ENCODE measurements around the gene STX16.
"Not testable (repeated sequence)": the region's sequence is repeated elsewhere in the genome, so short reads cannot be mapped to it uniquely, and the experiment has no call there.

The STX16 gene

DNA sequence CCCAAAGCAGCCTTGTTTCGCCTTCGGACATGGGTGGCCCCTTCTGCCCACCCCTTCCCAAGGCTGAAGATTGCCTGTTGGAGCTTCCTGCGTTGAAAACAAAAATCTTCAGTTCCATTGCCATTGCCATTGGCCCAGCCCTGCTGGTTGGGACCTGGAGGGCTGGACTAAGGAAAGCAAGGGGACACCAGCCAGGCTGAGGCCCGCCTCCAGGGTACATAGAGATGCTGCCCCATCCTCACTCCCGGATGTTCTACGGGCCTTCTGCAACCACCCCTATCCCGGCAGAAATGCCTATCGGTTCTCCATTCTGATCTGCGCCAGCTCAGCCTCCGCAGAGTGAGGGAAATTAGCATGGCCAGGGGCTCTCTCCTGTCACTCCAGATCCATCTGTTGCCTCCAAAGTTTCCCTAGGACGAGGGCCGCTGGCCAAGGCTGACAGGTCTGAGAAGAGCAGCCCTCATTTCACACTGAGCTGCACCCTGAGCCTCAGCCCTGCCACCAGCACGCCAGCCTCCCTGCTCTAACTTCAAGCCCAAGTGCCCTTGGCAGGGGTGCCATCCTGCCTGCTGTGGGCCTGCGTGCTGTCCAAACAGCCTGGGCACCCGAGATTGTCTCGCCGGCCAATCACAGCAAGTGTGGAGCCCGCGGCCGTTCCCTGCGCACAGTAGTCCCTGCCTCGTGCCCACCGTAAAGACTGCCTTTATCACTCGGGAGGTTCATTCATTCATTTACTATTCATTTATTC is 13.4 kb upstream of the STX16 start:
- no peak for DNase-seq

- no peak for DNase-seq
These were observed 12.5 kb upstream of the STX16 start for GRCh38 chr20:58638467-58639181.

- DNase-seq = no peak
These were observed 11.6 kb upstream of the STX16 start for GRCh38 chr20:58639182-58640146.

DNA sequence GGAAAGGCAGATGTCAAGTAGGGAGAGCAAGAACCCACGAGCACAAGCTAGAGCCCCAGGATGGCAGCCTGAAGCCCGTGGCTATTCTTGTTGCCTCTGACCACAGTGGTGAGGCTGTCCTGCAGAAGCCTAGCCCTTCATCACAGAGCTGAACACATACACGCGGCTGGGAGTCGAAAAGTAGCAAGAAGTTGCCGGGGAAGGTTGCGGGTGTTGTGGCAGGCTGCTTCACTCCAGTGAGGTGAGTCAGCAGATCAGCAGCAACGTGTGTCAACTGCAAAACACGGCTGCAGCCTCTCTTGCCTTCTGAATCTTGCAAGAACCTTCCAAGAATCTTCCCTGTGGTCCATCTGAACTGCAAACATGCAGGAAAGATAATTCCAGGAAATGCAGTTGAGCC is 10.6 kb upstream of the STX16 start:
- DNase-seq = no peak

DNA sequence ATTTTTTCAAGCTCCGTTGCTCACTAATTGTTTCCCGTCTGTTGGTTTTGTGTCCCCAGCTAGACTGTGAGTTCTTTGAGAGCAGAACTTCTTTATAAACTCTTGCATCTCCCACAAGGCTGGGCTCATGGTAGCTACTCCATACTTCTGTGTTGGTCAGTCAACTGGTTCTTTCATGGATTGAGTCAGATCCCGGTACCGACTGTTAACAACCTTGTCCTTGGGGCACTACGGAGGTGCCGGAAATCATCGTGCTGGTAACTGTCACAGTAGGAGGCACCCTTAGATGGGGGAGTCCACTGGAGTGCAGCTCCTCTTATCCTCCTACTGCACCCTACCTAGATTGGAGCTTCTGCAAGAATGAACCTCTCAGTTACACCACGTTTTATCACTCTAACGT is 8.6 kb upstream of the STX16 start:
- DNase-seq = no peak

DNA sequence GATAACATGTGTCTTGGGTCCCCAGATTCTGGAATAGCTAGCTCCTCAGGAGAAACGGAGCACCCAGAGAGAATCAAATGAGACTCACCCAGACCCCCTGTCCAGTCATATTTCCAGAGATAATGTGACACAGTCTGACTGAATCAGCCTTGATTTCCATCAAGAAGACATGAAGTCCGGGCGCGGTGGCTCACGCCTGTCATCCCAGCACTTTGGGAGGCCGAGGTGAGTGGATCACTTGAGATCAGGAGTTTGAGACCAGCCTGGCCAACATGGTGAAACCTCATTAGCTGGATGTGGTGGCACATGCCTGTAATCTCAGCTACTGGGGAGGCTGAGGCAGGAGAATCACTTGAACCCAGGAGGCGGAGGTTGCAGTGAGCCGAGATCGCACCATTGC is 8.2 kb upstream of the STX16 start:
- DNase-seq = not testable (repeated sequence)

- DNase-seq = no peak
These were observed 5.6 kb upstream of the STX16 start for GRCh38 chr20:58645412-58645968.

GRCh38 chr20:58646257-58646656 is 4.8 kb upstream of the STX16 start:
- no peak for DNase-seq

- DNase-seq = no peak
These were observed 4.4 kb upstream of the STX16 start for GRCh38 chr20:58646703-58647102.

DNA sequence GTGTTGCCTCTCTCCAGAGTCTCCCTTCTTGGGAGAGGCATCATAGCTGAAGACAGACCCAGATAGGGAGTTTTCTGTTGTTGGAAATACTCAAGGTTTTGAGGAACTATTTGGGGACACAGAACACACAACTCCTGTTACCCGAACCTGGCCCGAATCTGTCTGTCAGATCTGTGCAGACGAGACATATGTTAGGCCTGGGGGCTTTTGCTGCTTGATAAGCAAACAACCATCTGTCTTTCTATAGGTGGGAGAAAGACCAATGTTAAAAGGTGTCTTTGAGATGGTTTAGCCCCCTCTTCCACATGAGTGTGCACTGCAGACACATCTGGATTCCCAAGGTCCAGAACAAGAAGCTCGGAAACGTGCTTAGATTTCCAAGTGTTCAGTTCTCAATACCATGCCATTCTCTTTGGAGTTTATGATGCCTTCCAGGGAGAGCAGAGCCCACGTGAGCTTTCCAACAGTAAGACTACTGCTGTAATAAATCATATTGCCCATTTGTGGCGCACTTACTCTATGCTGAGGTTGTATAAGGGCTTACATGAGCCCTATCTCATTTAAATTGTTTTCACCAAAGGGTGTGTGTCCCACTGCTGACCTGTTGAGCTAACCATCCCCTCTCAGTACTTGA is 3.8 kb upstream of the STX16 start:
- DNase-seq = peak; percentile 27

DNA sequence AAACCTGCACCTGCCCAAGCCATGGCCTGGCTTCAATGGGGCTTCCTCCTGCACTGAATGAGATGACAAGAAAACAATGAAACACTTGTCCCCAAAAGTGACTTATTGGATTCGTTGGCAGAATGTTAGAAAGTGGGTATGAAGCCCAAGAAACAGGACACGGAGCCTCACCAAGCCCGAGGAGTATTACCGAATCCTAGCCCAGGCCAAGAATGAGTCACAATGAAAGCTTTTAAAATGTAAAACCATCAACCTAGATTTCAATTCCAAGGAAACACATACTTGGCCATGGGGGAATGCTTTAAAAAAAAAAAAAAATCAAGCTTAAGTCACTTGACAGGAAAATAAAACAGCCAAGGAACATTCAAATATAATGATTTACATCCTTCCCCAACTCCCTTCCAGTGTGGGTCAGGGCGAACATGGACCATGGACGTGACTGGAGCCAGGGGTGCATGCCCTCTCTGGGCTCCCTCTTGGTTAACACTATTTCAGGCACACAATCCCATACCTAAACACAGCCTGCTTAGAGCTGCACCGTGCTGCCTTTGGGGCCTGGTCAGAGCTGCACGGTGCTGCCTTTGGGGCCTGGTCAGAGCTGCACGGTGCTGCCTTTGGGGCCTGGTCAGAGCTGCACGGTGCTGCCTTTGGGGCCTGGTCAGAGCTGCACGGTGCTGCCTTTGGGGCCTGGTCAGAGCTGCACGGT is 3.1 kb upstream of the STX16 start:
- DNase-seq = no peak

DNA sequence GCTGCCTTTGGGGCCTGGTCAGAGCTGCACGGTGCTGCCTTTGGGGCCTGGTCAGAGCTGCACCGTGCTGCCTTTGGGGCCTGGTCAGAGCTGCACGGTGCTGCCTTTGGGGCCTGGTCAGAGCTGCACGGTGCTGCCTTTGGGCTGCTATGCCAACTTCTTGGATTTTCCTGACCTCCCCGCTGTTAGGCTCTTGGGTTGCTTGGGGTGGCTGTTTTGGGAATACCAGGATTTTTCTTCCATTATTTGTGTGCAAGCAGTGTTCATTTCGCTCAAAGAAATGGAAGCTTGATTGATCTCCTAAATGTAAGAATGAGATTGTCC is 2.6 kb upstream of the STX16 start:
- not testable (repeated sequence) for DNase-seq

GRCh38 chr20:58649288-58650180 is 1.5 kb upstream of the STX16 start:
- DNase-seq = peak; percentile 47

GRCh38 chr20:58650181-58650775 is 805 bp upstream of the STX16 start:
- DNase-seq = no peak

- no peak for DNase-seq
These were observed 469 bp downstream of the STX16 start for GRCh38 chr20:58651559-58651945.

- peak; percentile 89 for DNase-seq
These were observed 993 bp downstream of the STX16 start for GRCh38 chr20:58651946-58652605.

DNA sequence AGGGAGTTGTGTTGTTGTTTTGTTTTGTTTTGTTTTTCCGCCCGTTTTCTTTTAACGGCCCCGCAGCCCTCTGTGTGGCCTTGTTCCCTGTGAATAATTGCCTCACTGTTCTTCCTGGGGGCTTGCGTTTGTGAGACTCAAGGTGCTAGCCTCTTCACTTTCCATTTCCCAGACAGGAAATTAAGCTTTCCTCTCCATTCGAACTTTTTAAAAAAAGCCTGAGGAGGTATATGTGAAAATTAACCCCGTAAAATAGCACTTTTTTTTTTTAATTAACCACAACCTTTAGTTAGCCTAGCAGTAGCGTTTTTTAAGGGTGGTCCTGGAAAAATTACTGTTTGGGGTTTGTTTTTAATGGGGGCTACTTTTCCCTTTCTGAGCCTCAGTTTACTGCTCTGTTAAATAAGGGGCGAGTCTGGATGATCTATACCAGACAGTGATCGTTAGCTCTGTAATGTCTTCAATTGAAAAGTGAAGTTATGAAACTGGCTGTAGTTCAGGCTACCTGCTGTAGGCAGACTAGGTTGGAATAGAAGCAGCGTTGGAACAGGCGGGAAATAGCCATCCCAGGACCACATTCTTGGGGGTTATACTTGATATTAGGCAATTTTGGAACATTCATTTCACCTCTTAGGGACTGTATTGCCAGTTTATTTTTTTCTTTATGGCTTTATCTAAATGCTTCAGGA is 1.7 kb downstream of the STX16 start:
- peak; percentile 11 for DNase-seq

- DNase-seq = no peak
These were observed 3.3 kb downstream of the STX16 start for GRCh38 chr20:58654337-58654736.

Measured in hematopoietic multipotent progenitor cell treated with erythropoietin and hydrocortisone succinate and interleukin-3 and kit ligand, for 4 days (in vitro differentiated cells).